Endothelial cell of umbilical vein (primary cell): ENCODE measurements around the gene ABHD5. TPM values are rescaled to one million over a fixed set of nuclear protein-coding genes. Genes with fewer than 3 reads are reported as not detected.

Experiments used
- BruUV-seq: library from RNA; stranded (reverse); fragments of 400-500 nt; replicated peaks from 2 replicates; lab custom pipeline; 2021; lab: Mats Ljungman, UMichigan
- CTCF ChIA-PET: fragments of 300-600, 350-600 bp; sonication (Branson Sonifier 250); formaldehyde crosslinking; loops from one replicate; lab custom pipeline; 2021; ENCODE audit warnings: antibody characterized with exemption, inconsistent platforms; lab: Charles Lee
- POLR2A ChIA-PET: fragments of 300-600, 350-600 bp; sonication (Branson Sonifier 250); formaldehyde crosslinking; loops from one replicate; lab custom pipeline; 2021; ENCODE audit warnings: antibody characterized with exemption, inconsistent platforms; lab: Charles Lee
- DNase-seq: peaks from one replicate; pipeline ENCODE4 v3.0.0-alpha.2; 2011; ENCODE audit warnings: low read depth, low spot score
- FAIRE-seq: peaks from 2 replicates; lab custom pipeline; 2011; peaks lifted over from hg19 to GRCh38; lab: Jason Lieb, UNC
- H2AFZ ChIP-seq: 2 replicates; pipeline ENCODE4 v1.6.0; 2012; ENCODE audit warnings: low read depth, low read length, control low read depth, inconsistent platforms
- H3K27ac ChIP-seq: 2 replicates; pipeline ENCODE4 v1.5.1; 2011; ENCODE audit warnings: low read depth, mild to moderate bottlenecking, control low read depth, low read length, moderate library complexity; ENCODE audit not compliant: insufficient read depth
- H3K27me3 ChIP-seq, 2 experiments: 2 replicates each; pipeline versions ENCODE4 v1.6.0 to v1.6.1; 2011; ENCODE audit warnings: low read length in 2 of 2, mixed read lengths in 1 of 2; ENCODE audit not compliant: control insufficient read depth in 2 of 2, insufficient read depth in 2 of 2
- H3K36me3 ChIP-seq, 2 experiments: 2 replicates in 1 of 2; 3 replicates in 1 of 2; pipeline ENCODE4 v1.5.1; 2011; ENCODE audit warnings: low read length in 2 of 2, mild to moderate bottlenecking in 1 of 2, moderate library complexity in 1 of 2; ENCODE audit not compliant: control insufficient read depth in 2 of 2, insufficient read depth in 2 of 2; ENCODE audit errors: extremely low read depth in 1 of 2
- H3K4me1 ChIP-seq: 3 replicates; pipeline ENCODE4 v1.5.1; 2011; ENCODE audit warnings: mild to moderate bottlenecking, low read length; ENCODE audit not compliant: control insufficient read depth, insufficient read depth; ENCODE audit errors: extremely low read depth
- H3K4me2 ChIP-seq: 2 replicates; pipeline ENCODE4 v1.6.1; 2011; ENCODE audit warnings: low read length, control low read depth, mixed read lengths; ENCODE audit not compliant: insufficient read depth
- H3K4me3 ChIP-seq, 3 experiments: fragments of 200-600 bp in 1 of 3; sonication (generic), shearing (Covaris generic) in 1 of 3; replicated peaks in 1 of 3; 2 replicates each; pipeline ENCODE4 v1.5.1; 2011 to 2016; ENCODE audit warnings: control low read depth in 3 of 3, low read length in 3 of 3, mild to moderate bottlenecking in 2 of 3, inconsistent platforms in 1 of 3, low read depth in 1 of 3, moderate library complexity in 1 of 3; ENCODE audit not compliant: insufficient read depth in 1 of 3
- H3K79me2 ChIP-seq: 2 replicates; pipeline ENCODE4 v1.6.0; 2012; ENCODE audit warnings: low read length, inconsistent platforms; ENCODE audit not compliant: control insufficient read depth, insufficient read depth
- H3K9ac ChIP-seq: replicated peaks from 2 replicates; pipeline ENCODE3; 2011; ENCODE audit warnings: low read length, control low read depth; ENCODE audit not compliant: insufficient read depth; ENCODE audit errors: extremely low read depth
- H3K9me1 ChIP-seq: replicated peaks from 3 replicates; pipeline ENCODE4 v1.6.0; 2011; ENCODE audit warnings: mild to moderate bottlenecking, low read length; ENCODE audit not compliant: control insufficient read depth, insufficient read depth; ENCODE audit errors: extremely low read depth
- H3K9me3 ChIP-seq: replicated peaks from 2 replicates; pipeline ENCODE4 v1.5.1; 2012; ENCODE audit warnings: low read length, inconsistent platforms; ENCODE audit not compliant: control insufficient read depth, insufficient read depth
- H4K20me1 ChIP-seq: replicated peaks from 2 replicates; pipeline ENCODE3; 2011; ENCODE audit warnings: mild to moderate bottlenecking, low read length; ENCODE audit not compliant: control insufficient read depth, insufficient read depth; ENCODE audit errors: extremely low read depth
- CTCF ChIP-seq, 2 donors: IDR thresholded peaks; 1 replicate in 1 of 2; 2 replicates in 1 of 2; pipeline ENCODE4 v1.5.1; 2011; ENCODE audit warnings: low read length in 2 of 2, mild to moderate bottlenecking in 2 of 2, moderate library complexity in 2 of 2, control low read depth in 1 of 2, inconsistent platforms in 1 of 2, low read depth in 1 of 2; ENCODE audit not compliant: insufficient read depth in 1 of 2; ENCODE audit errors: extremely low read depth in 1 of 2
- EZH2 ChIP-seq: IDR thresholded peaks from 2 replicates; pipeline ENCODE4 v1.6.1; 2012; ENCODE audit warnings: borderline replicate concordance, low read depth, mild to moderate bottlenecking, moderate library complexity, low read length, inconsistent platforms; ENCODE audit not compliant: severe bottlenecking
- FOS ChIP-seq: IDR thresholded peaks from 2 replicates; pipeline ENCODE4 v1.6.1; 2011; ENCODE audit warnings: mild to moderate bottlenecking, low read length, moderate library complexity, borderline replicate concordance; ENCODE audit not compliant: insufficient read depth
- GATA2 ChIP-seq: IDR thresholded peaks from 2 replicates; pipeline ENCODE4 v1.7.0; 2011; ENCODE audit warnings: low read depth, mild to moderate bottlenecking, moderate library complexity, mixed read lengths, low read length; ENCODE audit not compliant: insufficient read length, insufficient read depth
- JUN ChIP-seq: IDR thresholded peaks from 2 replicates; pipeline ENCODE4 v1.6.1; 2011; ENCODE audit warnings: borderline replicate concordance, low read depth; ENCODE audit not compliant: insufficient read length, insufficient read depth
- MAX ChIP-seq: IDR thresholded peaks from 2 replicates; pipeline ENCODE4 v1.6.1; 2011; ENCODE audit not compliant: insufficient read depth, insufficient read length
- MYC ChIP-seq: IDR thresholded peaks from one replicate; pipeline ENCODE4 v1.6.1; 2011; ENCODE audit warnings: mild to moderate bottlenecking, low read depth, low read length
- POLR2A ChIP-seq: IDR thresholded peaks from 2 replicates; pipeline ENCODE4 v1.6.1; 2012; ENCODE audit warnings: low read depth, mild to moderate bottlenecking, control low read depth, low read length
- POLR2AphosphoS5 ChIP-seq: IDR thresholded peaks from 2 replicates; pipeline ENCODE4 v1.6.1; 2012; ENCODE audit warnings: low read depth, mild to moderate bottlenecking, control low read depth, low read length, moderate library complexity; ENCODE audit not compliant: insufficient read depth
- dilution Hi-C: fragments of 300-500 bp; cut with MboI; formaldehyde crosslinking; loops from one replicate; pipeline ENCODE4 v1.15.0; 2019; ENCODE audit warnings: low sequenced_read_pairs; ENCODE audit not compliant: extremely low pct_ligation_motif_present
- intact Hi-C: fragments of 100-400 bp; cut with micrococcal nuclease; formaldehyde crosslinking; loops from one replicate; pipeline ENCODE4 v1.10.0; 2022
- polyA plus RNA-seq, 4 experiments: library from polyadenylated mRNA; depleted of rRNA in 3 of 4; stranded (reverse) in 3 of 4; unstranded in 1 of 4; fragments of >200 nt; gene quantifications; 2 replicates each; pipeline versions ENCODE4 v1.2.1 to v1.2.3, GENCODE V29; 2011 to 2012; ENCODE audit warnings: missing spikeins in 1 of 4
- total RNA-seq: library from RNA; stranded (reverse); gene quantifications from 2 replicates; pipeline ENCODE4 v1.2.3, GENCODE V29; 2021

The ABHD5 gene
- total and polyA plus RNA-seq, 2 donors (not counting 3 experiments of a cell fraction or from before 2014, with no cell fraction given): 10.0 to 21.2 TPM

- no peaks in the 10 kb centered on the region for H4K20me1 ChIP-seq
- no peak for TF ChIP-seq POLR2AphosphoS5
- TF ChIP-seq MAX: no peak
- TF ChIP-seq GATA2: no peak
- TF ChIP-seq CTCF (IDR thresholded peaks at IDR 0.05; ENCODE audit: extremely low read depth in 1 of 2, insufficient read depth in 1 of 2, low read depth in 1 of 2, low read length in 2 of 2): no peak
- TF ChIP-seq MYC: no peak
- no peak for TF ChIP-seq EZH2
- TF ChIP-seq POLR2A: no peak
- no peak for TF ChIP-seq JUN
- TF ChIP-seq FOS: no peak
- H2AFZ ChIP-seq: no peak overlapping the region
- no peaks in the 10 kb centered on the region for H3K27me3 ChIP-seq
- H3K27ac ChIP-seq: no peak overlapping the region
- BruUV-seq: no TSS peak
- no peak overlapping the region for H3K4me3 ChIP-seq
- dilution Hi-C loops: no loop called here
- ChIA-PET POLR2A (no interaction called here), CTCF (interaction anchor here (1.3 to 2.4 kb wide), 2 partner anchors 11 to 13 kb away, joined by 3 to 12 read pairs; no protein-coding TSS in a partner anchor)
- no peaks in the 10 kb centered on the region for H3K9me3 ChIP-seq
- no peak for FAIRE-seq
- H3K9me1 ChIP-seq: no peaks in the 10 kb centered on the region
- no peaks in the 10 kb centered on the region for H3K36me3 ChIP-seq
- no peak overlapping the region for H3K9ac ChIP-seq
- peaks cover 35% of the 10 kb centered on the region for H3K4me1 ChIP-seq
- intact Hi-C loops: no loop called here
- no peak for DNase-seq
- no peak overlapping the region for H3K4me2 ChIP-seq
- no peaks in the 10 kb centered on the region for H3K79me2 ChIP-seq
These were observed 64.9 kb downstream of the ABHD5 start for GRCh38 chr3:43755516-43756200.
